Erythroblast (primary cell): ENCODE measurements around the gene ETV5.

Experiments
- GATA1 ChIP-seq: IDR thresholded peaks from 2 replicates; pipeline ENCODE4 v1.6.1; 2011; ENCODE audit warnings: low read depth, mild to moderate bottlenecking, control low read depth, low read length, moderate library complexity
- POLR2A ChIP-seq: IDR thresholded peaks from 2 replicates; pipeline ENCODE4 v1.6.1; 2011; ENCODE audit warnings: mild to moderate bottlenecking, low read length

DNA sequence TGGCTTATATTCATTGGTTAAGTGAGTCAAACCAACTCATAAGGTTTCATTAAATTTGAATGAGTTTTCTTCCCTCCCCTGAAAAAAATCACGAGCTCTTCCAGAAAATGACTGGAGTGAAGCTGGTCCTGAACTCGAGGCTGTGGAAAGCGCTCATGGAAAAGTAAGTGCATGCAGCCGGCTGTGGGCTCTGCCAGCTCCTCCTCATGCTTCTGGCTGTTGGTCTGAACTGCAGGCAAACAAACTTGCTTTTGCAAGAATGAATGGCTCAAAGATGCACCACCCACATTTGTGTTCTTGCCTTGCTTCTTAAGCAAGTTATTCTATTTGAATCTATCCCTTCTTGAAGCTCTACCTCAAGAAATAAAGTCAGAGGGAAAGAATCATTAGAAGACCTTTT, 6.2 kb downstream of the ETV5 start:
- TF ChIP-seq POLR2A (no peak), GATA1 (no peak)
